Right forelimb (tissue), 1 donor: ENCODE results near the gene ST8SIA5.
"Not testable (repeated sequence)": the region's sequence is repeated elsewhere in the genome, so short reads cannot be mapped to it uniquely, and the experiment has no call there.

ENCODE experiments used
- DNase-seq: peaks from one replicate; pipeline ENCODE4 v3.0.0-alpha.2; 2018

The ST8SIA5 gene, protein sequence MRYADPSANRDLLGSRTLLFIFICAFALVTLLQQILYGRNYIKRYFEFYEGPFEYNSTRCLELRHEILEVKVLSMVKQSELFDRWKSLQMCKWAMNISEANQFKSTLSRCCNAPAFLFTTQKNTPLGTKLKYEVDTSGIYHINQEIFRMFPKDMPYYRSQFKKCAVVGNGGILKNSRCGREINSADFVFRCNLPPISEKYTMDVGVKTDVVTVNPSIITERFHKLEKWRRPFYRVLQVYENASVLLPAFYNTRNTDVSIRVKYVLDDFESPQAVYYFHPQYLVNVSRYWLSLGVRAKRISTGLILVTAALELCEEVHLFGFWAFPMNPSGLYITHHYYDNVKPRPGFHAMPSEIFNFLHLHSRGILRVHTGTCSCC

GRCh38 chr18:46756559-46757201 is at the start of gene ST8SIA5:
Gene ST8SIA5 (minus strand): TSS chr18:46757053. CDS start chr18:46756508, 545 bp downstream.
- DNase-seq = no peak

DNA sequence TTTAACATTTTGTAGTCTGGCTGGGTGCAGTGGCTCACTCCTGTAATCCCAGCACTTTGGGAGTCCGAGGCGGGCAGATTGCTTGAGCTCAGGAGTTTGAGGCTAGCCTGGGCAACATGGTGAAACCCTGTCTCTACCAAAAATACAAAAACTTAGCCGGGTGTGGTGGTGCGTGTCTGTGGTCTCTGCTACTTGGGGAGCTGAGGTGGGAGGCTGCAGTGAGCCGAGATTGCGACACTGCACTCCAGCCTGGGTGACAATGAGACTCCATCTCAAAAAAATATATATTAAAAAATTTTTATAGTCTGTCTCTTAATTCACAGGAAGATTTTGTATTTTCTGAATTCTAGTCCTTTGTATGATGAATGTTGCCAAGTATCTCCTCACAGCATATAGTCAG is 39.1 kb upstream of the ST8SIA5 start:
- not testable (repeated sequence) for DNase-seq

- no peak for DNase-seq
Measured at GRCh38 chr18:46794607-46795006, 37.8 kb upstream of the ST8SIA5 start.

GRCh38 chr18:46793565-46793964 is 36.7 kb upstream of the ST8SIA5 start:
- DNase-seq = no peak

GRCh38 chr18:46789088-46789487 is 32.2 kb upstream of the ST8SIA5 start:
- no peak for DNase-seq

GRCh38 chr18:46787674-46788073 is 30.8 kb upstream of the ST8SIA5 start:
- no peak for DNase-seq

DNA sequence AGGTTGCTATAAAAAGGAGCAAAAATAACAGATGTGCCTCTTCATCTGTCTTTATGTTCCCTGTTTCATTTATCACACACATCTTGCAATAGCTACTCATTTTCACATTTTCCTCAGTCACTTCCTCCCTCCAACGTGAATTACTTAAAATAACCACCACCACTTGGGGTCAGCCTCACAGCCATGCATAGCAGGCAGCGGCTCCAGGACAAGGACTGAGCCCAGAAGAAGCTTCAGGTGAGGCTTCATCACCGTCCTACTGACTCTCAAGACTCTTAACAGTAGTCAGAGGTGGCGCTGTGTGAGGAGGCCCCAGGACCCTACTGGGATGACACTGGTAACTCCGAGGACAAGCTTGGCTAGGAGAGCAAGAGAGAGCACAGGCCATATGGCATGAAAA is 15.5 kb upstream of the ST8SIA5 start:
- no peak for DNase-seq

DNA sequence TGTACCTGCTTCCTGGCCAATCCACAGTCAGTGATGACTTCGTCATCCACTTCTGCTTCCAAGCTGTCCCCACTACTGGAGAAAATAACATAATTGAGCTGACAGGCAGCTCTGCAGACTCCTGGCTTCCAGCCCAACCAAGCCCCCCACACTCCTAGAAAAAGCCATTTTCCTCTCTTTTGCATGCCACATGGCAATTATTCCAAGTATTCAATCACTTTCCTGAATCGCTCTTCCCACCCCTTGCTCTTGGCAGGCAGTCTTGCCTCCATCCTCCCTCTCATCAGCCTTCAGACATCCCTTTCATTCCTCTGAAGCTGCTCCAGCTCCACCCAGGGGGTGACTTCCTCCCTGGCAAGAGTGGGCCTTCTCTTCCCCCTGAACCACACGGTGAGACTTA is 14.3 kb upstream of the ST8SIA5 start:
- no peak for DNase-seq

DNA sequence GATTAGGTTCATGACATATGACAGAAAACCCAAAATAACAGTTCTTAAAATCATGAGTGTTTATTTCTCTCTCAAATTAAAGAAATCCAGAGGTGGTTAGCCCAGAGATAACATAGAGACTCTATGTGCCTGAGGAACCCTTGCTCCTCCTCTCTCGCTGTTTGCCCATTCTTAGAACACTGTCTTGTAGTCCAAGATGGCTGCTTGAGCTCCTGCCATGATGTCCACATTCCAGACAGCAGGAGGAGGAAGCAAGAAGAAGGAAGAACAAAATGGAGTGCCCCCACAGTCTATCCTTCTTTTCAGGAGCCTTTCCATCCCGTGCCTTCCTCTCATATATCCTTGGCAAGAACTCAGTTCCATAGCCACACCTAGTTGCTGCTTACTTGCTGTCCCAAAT is 13.9 kb upstream of the ST8SIA5 start:
- no peak for DNase-seq

GRCh38 chr18:46768166-46768921 is 11.5 kb upstream of the ST8SIA5 start:
- no peak for DNase-seq

DNA sequence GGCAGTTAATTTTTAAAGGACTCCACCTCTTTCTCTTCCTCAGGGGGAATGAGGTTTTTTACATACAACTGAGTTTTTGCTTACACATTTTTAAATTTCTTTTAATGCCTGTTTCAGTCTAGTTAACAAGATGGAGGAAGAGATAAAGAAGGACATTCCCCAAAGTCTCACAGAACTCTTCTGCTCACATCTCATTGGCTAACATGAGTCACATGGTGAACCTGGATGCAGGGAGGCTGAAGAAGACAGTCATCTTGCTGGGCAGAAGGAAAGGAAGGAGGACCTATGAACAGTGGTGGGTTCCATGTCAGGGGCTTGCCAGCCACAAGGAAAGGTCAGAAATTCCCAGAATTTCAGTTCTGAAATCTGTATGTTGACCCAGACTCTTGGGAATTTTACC is 10.4 kb upstream of the ST8SIA5 start:
- no peak for DNase-seq

DNA sequence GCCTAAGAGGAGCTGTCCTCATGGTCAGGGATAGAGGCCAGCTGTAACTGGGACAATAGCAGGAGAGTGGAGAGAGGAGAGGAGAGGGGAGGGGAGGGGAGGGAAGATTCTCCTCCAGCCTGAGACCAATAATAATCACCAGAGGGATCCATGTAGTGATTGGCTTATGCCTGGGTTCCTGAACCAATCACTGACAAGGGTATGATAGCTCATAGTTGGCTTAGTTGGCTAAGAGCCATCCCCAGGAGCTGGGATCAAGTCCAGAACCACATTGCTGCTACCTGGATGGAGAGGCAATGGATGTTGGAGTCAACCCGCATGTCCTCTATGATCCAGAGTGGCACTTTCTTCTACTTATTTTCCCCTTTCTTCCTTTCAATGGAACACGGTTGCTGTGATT is 7.7 kb upstream of the ST8SIA5 start:
- DNase-seq = no peak

DNA sequence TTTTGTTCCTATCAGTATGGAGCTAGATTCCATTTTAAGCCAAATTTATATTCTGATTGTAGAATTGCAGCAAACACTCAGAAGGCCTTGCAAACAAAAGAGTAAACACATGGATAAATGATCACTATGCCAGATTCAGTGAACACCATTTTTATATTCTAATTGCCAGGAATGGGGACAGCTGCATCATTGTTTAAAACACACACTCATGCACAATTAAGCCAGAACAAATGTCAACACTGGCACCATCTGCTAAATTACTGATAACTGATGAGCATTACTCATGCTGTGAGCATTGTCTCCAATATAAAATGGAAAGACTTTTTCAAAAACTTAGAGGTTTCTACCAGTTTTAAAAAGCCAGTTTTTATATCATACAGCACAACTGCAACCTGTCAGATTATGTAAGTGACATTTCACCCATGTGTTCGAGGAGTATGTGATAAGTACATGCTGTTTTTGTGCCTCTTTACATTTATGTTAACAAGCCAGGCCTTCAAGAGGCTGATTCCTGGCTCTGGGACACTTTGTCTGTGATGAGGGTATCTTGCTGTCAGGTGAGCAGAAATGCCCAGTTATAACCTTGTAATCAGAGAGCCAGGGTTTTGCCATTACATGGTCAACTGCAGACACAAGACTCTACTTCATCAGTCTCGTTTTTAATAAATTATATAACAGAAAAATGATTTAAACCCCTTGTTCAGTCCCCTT is 4.4 kb upstream of the ST8SIA5 start:
- DNase-seq = no peak

- DNase-seq = no peak
Measured at GRCh38 chr18:46759890-46760289, 3.0 kb upstream of the ST8SIA5 start.

DNA sequence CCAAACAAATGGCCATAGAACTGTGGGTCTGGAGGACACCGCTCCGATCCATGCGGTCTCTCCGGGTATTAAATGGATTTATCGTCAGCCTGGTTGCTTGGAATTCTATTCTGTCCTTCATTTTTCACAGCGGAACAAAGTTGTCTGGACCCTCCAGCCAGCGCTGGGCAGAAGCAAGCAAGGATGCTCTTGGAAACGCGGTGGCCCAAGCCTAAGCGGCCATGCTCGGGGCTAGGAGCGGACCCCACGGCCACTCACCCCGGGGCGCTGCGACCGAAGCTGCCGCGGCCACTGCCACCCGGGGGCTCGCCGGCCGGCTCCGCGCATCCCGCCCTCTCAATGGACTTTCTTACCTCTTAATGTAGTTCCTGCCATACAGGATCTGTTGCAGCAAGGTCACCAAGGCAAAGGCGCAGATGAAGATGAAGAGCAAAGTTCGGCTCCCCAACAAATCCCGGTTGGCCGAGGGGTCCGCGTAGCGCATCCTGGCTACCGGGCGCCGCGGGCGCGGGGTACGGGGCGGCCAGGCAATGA is 761 bp downstream of the ST8SIA5 start:
- no peak for DNase-seq

DNA sequence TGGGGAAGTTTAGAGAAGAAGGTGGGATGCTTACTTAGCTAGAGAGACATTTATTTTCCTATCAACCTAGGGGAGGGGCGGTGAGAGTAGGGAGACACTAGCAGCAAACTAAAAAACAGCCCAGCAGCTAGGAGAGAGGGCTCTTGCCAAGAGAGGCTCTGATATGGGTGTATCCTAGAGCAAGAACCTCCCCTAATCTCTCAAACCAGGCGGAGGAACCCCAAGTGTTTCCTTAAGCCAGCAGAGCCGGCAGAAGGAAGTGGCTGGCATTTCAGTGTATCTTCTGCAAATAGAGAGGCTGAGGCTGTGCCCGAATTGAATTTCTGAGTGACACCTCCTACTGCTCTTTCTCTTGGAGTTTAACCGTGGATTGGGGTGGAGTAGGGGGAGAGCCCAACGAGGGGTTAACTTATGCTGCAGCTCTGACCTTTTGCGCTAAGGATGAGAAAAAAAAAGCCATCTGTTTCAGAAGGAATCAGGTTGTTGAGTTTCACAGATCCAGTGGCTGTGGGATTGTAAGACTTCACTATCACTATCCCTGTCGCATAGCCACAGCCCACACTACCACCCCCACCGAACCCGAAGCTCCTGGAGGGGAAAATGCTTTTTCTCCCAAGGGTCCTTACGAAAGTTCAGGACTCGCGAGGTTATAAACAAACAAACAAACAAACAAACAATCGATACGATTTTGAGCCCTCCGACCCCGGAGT is 1.4 kb downstream of the ST8SIA5 start:
- DNase-seq = no peak

DNA sequence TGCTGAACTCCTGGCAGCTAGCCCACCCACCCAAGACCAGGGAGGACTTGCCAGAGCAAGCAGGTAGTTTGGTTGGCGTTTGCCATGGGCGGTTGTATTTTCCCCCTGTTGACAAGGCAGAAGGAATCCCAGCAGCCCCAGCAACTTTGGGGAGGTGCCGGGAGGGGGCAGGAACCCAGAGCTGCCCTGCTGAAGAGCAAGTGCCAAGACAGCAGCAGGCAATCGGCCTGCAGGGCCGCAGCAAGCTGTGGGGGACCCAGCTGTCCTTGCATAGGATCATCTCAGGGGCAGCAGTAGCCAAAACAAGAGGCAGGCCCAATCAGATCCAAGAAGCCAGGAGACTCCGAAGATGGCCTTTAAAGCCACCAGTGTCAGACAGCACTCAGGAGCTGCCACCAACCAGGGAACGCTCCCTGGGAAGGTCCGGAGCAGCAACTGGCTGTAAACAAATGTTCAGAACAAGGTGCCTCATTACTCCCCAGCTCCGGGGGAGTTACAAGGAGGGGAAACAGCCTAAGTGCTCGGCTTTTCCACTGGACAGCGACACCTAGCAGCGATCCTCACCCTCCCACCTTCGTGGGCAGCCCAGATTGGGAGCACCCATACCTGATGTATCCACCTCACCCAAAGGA is 2.1 kb downstream of the ST8SIA5 start:
- DNase-seq = no peak

DNA sequence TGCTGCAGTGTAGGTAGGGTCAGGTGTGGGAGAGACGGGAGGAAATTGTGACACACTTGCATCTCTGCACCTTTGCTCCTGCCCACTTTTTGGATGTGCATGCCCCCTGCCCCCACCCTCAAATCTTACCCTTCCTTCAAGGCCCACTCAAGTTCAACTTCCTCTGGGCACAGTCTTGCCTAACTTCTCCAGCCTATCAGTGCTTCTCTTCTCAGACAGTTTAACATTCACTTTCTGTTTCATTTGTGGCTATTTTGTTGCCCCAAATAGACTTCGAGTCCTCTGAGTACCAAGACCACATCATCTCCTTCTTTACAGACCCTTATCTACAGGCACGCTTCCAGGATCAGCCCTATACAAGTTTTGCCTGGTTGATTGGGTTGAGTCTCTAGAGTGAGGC is 2.7 kb downstream of the ST8SIA5 start:
- DNase-seq = no peak

DNA sequence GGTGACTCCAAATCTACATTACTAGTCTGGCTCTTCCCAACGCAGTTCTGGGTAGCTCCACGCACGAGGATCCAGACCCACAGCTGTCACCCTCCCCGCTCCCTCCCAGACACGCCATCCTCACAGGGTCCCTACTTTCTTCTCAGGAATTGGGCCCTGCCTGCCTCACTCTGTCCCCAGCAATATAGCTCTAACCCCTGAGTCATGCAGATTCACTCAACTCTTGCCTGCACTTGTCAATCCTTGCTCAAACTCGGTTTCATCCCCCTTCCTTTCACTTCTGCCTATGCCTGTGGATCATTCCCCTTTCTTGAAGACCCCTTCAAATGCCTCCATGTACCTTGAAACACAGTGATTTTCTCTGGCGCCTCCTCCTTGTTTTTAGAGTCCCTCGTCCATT is 5.0 kb downstream of the ST8SIA5 start:
- no peak for DNase-seq

DNA sequence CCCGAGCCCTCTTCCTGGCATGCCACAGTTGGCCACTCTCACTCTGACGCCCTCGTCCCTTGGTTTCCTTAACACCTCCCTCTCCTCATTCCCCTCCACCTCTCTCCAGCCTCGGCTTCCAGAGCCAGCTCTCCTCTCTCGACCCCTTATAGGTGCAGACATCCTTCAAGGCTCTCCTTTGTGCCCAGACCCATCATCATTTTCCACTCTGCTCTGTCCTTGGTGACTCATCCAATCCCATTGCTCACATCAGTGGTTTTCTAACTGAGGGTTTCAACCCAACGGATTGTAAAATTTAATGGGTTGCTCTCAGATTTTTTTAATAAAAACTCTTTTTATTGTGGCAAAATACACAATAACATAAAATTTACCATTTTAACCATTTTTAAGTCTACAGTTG is 6.2 kb downstream of the ST8SIA5 start:
- DNase-seq = no peak

GRCh38 chr18:46748466-46748865 is 8.4 kb downstream of the ST8SIA5 start:
- no peak for DNase-seq

DNA sequence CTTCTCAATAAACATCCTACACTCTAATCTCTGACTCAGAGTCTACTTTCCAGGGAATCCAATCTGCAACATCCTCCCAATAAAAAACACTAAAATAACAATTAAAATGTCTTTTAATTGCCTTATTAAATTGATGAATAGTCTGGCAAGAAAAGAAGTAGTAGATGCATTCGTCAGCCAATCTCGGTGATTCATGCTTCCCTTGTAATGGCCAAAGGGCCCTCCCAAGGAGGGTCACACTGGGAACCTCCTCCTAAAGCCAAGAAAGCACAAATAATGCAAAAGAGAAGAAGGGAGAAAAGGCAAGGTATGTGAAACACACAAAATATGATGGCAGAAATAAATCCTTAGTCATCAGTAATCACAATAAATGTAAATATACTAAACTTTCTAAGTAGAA is 16.8 kb downstream of the ST8SIA5 start:
- DNase-seq = no peak
